Activated naive CD4-positive, alpha-beta T cell treated with anti-CD3 and anti-CD28 coated beads, Interleukin-2, amount 50 U/mL, for 72 hours (primary cell): ENCODE results near the gene S100A14. TPM values are rescaled to one million over a fixed set of nuclear protein-coding genes. Genes with fewer than 3 reads are reported as not detected.

Experiments used
- ATAC-seq, 2 donors: fragments of 150-1000 bp; cut with Tn5 transposase; 2 replicates each; pipeline ENCODE4 v1.10.0; 2021; ENCODE audit warnings: mild to moderate bottlenecking in 2 of 2, moderate library complexity in 2 of 2
- DNase-seq, 2 donors: peaks; one replicate each; pipeline ENCODE4 v3.0.0; 2021 to 2022; ENCODE audit warnings: low spot score in 2 of 2
- H3K27ac Mint-ChIP-seq, 2 donors: one replicate each; pipeline ENCODE4 v1.8.0; 2022; ENCODE audit warnings: mild to moderate bottlenecking in 2 of 2, mixed read lengths in 2 of 2
- H3K36me3 Mint-ChIP-seq, 2 donors: one replicate each; pipeline ENCODE4 v1.8.0; 2022; ENCODE audit warnings: mixed read lengths in 2 of 2
- H3K9me3 Mint-ChIP-seq, 2 donors: one replicate each; pipeline ENCODE4 v1.8.0; 2022; ENCODE audit warnings: mixed read lengths in 2 of 2
- total RNA-seq, 2 donors: library from RNA; stranded (reverse); gene quantifications; one replicate each; pipeline ENCODE4 v1.2.3, GENCODE V29; 2022

Gene S100A14
- total RNA-seq, result not detected

GRCh38 chr1:153616144-153616916, at the start of gene S100A14:
Gene S100A14 (minus strand): TSS chr1:153616325. CDS start chr1:153615858, 467 bp downstream.
- Mint-ChIP-seq H3K36me3 (no peaks in the 10 kb centered on the region), H3K9me3 (no peaks in the 10 kb centered on the region), H3K27ac (peak within 1 kb of the TSS; percentile 9 to 15)
- no peak for ATAC-seq
- no peak for DNase-seq

GRCh38 chr1:153663211-153663610, 47.1 kb upstream of the S100A14 start:
- Mint-ChIP-seq H3K9me3 (no peaks in the 10 kb centered on the region), H3K27ac (no peak overlapping the region), H3K36me3 (peaks cover 31 to 42% of the 10 kb centered on the region in 2 donors)
- DNase-seq, result no peak
- ATAC-seq, result no peak

- ATAC-seq, result no peak
- no peaks in the 10 kb centered on the region for H3K9me3 Mint-ChIP-seq
- DNase-seq, result no peak
- peak overlapping the region in 1 of 2 donors; percentile 4 for H3K27ac Mint-ChIP-seq
- H3K36me3 Mint-ChIP-seq, result peaks cover 31 to 33% of the 10 kb centered on the region in 2 donors
These were observed 46.1 kb upstream of the S100A14 start for GRCh38 chr1:153662269-153662668.

- Mint-ChIP-seq H3K9me3 (no peaks in the 10 kb centered on the region), H3K36me3 (peaks cover 22 to 28% of the 10 kb centered on the region in 2 donors), H3K27ac (peak overlapping the region; percentile 39 to 65)
- DNase-seq (no peak), ATAC-seq (no peak)
These were observed 45.1 kb upstream of the S100A14 start for GRCh38 chr1:153661111-153661708.

- Mint-ChIP-seq H3K9me3 (no peaks in the 10 kb centered on the region), H3K36me3 (peaks cover 11 to 13% of the 10 kb centered on the region in 2 donors), H3K27ac (peak overlapping the region; percentile 93 to 96)
- DNase-seq (no peak), ATAC-seq (no peak)
These were observed 43.5 kb upstream of the S100A14 start for GRCh38 chr1:153659656-153660055.

- Mint-ChIP-seq H3K36me3 (peaks cover 8 to 11% of the 10 kb centered on the region in 2 donors), H3K9me3 (no peaks in the 10 kb centered on the region), H3K27ac (peak overlapping the region; percentile 93 to 96)
- ATAC-seq (peak in 1 of 2 donors; percentile 1), DNase-seq (no peak)
These were observed 43.0 kb upstream of the S100A14 start for GRCh38 chr1:153659175-153659534.

- peaks cover 6 to 11% of the 10 kb centered on the region in 2 donors for H3K36me3 Mint-ChIP-seq
- DNase-seq (peak; percentile 89 to 93), ATAC-seq (peak; percentile 93 to 94)
- no peaks in the 10 kb centered on the region for H3K9me3 Mint-ChIP-seq
- H3K27ac Mint-ChIP-seq, result peak within 1 kb of the TSS; percentile 93 to 96
These were observed 42.5 kb upstream of the S100A14 start, which contains the start of gene SNAPIN for GRCh38 chr1:153658400-153659174. Gene SNAPIN (plus strand): TSS chr1:153658703. CDS start chr1:153658744, 41 bp downstream.

GRCh38 chr1:153655333-153655732, 39.2 kb upstream of the S100A14 start:
- Mint-ChIP-seq H3K27ac (no peak overlapping the region), H3K9me3 (no peaks in the 10 kb centered on the region), H3K36me3 (peaks cover 6 to 11% of the 10 kb centered on the region in 2 donors)
- DNase-seq (peak in 1 of 2 donors; percentile 13), ATAC-seq (no peak)

- Mint-ChIP-seq H3K9me3 (no peaks in the 10 kb centered on the region), H3K36me3 (peaks cover 0 to under 1% of the 10 kb centered on the region in 2 donors), H3K27ac (no peak overlapping the region)
- ATAC-seq (no peak), DNase-seq (peak in 1 of 2 donors; percentile 26)
These were observed 36.8 kb upstream of the S100A14 start for GRCh38 chr1:153652805-153653500.

- ATAC-seq (no peak), DNase-seq (peak in 1 of 2 donors; percentile 26)
- Mint-ChIP-seq H3K9me3 (no peaks in the 10 kb centered on the region), H3K36me3 (peaks cover 5 to 12% of the 10 kb centered on the region in 2 donors), H3K27ac (no peak overlapping the region)
These were observed 35.6 kb upstream of the S100A14 start for GRCh38 chr1:153651771-153652170.

- H3K9me3 Mint-ChIP-seq, result no peaks in the 10 kb centered on the region
- peak; percentile 36 to 48 for ATAC-seq
- DNase-seq, result peak in 1 of 2 donors; percentile 52
- H3K36me3 Mint-ChIP-seq, result peaks cover 15 to 28% of the 10 kb centered on the region in 2 donors
- H3K27ac Mint-ChIP-seq, result peak overlapping the region; percentile 82 to 88
These were observed 33.7 kb upstream of the S100A14 start for GRCh38 chr1:153649863-153650235.

- ATAC-seq, result peak; percentile 36 to 47
- peak overlapping the region; percentile 82 to 88 for H3K27ac Mint-ChIP-seq
- DNase-seq, result peak in 1 of 2 donors; percentile 52
- peaks cover 20 to 34% of the 10 kb centered on the region in 2 donors for H3K36me3 Mint-ChIP-seq
- H3K9me3 Mint-ChIP-seq, result no peaks in the 10 kb centered on the region
These were observed 33.2 kb upstream of the S100A14 start for GRCh38 chr1:153649137-153649862.

- DNase-seq (peak in 1 of 2 donors; percentile 48), ATAC-seq (no peak)
- peak overlapping the region; percentile 61 to 82 for H3K27ac Mint-ChIP-seq
- peaks cover 32 to 45% of the 10 kb centered on the region in 2 donors for H3K36me3 Mint-ChIP-seq
- no peaks in the 10 kb centered on the region for H3K9me3 Mint-ChIP-seq
These were observed 32.0 kb upstream of the S100A14 start for GRCh38 chr1:153648000-153648643.

GRCh38 chr1:153647346-153647714, 31.2 kb upstream of the S100A14 start:
- peak overlapping the region; percentile 10 to 82 for H3K27ac Mint-ChIP-seq
- H3K9me3 Mint-ChIP-seq, result no peaks in the 10 kb centered on the region
- peak in 1 of 2 donors; percentile 15 for ATAC-seq
- peak in 1 of 2 donors; percentile 45 for DNase-seq
- H3K36me3 Mint-ChIP-seq, result peaks cover 35 to 53% of the 10 kb centered on the region in 2 donors

GRCh38 chr1:153646672-153647345, 30.7 kb upstream of the S100A14 start:
- Mint-ChIP-seq H3K9me3 (no peaks in the 10 kb centered on the region), H3K36me3 (peaks cover 40 to 58% of the 10 kb centered on the region in 2 donors), H3K27ac (peak overlapping the region; percentile 73 to 82)
- DNase-seq, result peak in 1 of 2 donors; percentile 45
- ATAC-seq, result no peak
